ENCODE results near the gene ZNF654.

GRCh38 chr3:88058306-88058580 is 812 bp upstream of the ZNF654 start:
- TF ChIP-seq CTCF (conservative IDR thresholded peaks at IDR 0.05; ENCODE audit: low read depth, low read length) = no peak
- TF ChIP-seq EZH2 (IDR thresholded peaks at IDR 0.05; ENCODE audit: low read length, unreplicated experiment) = no peak

Measured in PC-3 (cell line).